ENCODE data around the gene LMO1.

DNA sequence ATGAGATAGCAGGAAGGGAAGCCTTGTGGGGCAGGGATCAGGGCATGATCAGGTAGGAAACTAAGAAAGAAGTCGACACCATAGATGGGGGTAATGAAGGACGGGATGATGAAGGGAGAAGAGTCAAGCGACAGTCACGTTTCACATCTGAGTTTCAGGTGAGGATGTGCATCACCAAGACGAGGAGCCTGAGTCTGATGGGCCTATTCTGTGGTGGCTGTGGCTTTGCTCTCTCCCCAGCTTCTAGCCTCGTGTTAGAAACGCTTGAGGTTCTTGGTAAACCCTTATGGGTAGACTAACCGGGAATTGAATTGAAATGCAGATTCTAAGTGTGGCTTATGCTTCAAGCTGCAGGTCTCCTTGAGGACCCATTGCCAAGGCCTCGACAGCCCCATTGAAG is 45.6 kb upstream of the LMO1 start:
- TF ChIP-seq POLR2AphosphoS5 (IDR thresholded peaks at IDR 0.05; ENCODE audit: low read length) (no peak), FOS (IDR thresholded peaks at IDR 0.05; ENCODE audit: borderline replicate concordance, extremely low read depth, insufficient read length) (no peak), CHD1 (IDR thresholded peaks at IDR 0.05; ENCODE audit: low read depth, low read length) (no peak), POLR2A (IDR thresholded peaks at IDR 0.05; ENCODE audit: low read depth, low read length) (no peak)
- TF ChIP-seq, protein P1, sequence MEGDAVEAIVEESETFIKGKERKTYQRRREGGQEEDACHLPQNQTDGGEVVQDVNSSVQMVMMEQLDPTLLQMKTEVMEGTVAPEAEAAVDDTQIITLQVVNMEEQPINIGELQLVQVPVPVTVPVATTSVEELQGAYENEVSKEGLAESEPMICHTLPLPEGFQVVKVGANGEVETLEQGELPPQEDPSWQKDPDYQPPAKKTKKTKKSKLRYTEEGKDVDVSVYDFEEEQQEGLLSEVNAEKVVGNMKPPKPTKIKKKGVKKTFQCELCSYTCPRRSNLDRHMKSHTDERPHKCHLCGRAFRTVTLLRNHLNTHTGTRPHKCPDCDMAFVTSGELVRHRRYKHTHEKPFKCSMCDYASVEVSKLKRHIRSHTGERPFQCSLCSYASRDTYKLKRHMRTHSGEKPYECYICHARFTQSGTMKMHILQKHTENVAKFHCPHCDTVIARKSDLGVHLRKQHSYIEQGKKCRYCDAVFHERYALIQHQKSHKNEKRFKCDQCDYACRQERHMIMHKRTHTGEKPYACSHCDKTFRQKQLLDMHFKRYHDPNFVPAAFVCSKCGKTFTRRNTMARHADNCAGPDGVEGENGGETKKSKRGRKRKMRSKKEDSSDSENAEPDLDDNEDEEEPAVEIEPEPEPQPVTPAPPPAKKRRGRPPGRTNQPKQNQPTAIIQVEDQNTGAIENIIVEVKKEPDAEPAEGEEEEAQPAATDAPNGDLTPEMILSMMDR (IDR thresholded peaks at IDR 0.05 in 2 of 3, conservative IDR thresholded peaks at IDR 0.05 in 1 of 3; ENCODE audit: control insufficient read depth in 2 of 3, extremely low read depth in 1 of 3, insufficient read depth in 1 of 3, low read depth in 3 of 3, low read length in 3 of 3): no peak
- TF ChIP-seq, protein P2, sequence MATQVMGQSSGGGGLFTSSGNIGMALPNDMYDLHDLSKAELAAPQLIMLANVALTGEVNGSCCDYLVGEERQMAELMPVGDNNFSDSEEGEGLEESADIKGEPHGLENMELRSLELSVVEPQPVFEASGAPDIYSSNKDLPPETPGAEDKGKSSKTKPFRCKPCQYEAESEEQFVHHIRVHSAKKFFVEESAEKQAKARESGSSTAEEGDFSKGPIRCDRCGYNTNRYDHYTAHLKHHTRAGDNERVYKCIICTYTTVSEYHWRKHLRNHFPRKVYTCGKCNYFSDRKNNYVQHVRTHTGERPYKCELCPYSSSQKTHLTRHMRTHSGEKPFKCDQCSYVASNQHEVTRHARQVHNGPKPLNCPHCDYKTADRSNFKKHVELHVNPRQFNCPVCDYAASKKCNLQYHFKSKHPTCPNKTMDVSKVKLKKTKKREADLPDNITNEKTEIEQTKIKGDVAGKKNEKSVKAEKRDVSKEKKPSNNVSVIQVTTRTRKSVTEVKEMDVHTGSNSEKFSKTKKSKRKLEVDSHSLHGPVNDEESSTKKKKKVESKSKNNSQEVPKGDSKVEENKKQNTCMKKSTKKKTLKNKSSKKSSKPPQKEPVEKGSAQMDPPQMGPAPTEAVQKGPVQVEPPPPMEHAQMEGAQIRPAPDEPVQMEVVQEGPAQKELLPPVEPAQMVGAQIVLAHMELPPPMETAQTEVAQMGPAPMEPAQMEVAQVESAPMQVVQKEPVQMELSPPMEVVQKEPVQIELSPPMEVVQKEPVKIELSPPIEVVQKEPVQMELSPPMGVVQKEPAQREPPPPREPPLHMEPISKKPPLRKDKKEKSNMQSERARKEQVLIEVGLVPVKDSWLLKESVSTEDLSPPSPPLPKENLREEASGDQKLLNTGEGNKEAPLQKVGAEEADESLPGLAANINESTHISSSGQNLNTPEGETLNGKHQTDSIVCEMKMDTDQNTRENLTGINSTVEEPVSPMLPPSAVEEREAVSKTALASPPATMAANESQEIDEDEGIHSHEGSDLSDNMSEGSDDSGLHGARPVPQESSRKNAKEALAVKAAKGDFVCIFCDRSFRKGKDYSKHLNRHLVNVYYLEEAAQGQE (IDR thresholded peaks at IDR 0.05; ENCODE audit: low read depth, low read length): no peak
- TF ChIP-seq, protein P3, sequence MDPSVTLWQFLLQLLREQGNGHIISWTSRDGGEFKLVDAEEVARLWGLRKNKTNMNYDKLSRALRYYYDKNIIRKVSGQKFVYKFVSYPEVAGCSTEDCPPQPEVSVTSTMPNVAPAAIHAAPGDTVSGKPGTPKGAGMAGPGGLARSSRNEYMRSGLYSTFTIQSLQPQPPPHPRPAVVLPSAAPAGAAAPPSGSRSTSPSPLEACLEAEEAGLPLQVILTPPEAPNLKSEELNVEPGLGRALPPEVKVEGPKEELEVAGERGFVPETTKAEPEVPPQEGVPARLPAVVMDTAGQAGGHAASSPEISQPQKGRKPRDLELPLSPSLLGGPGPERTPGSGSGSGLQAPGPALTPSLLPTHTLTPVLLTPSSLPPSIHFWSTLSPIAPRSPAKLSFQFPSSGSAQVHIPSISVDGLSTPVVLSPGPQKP (IDR thresholded peaks at IDR 0.05; ENCODE audit: low read depth, low read length): no peak

Measured in GM12878 (cell line).